ENCODE data around the gene SNTA1.
A peak's percentile ranks its signal among the peaks of the same experiment; 100 is the strongest.
"Not testable (repeated sequence)": the region's sequence is repeated elsewhere in the genome, so short reads cannot be mapped to it uniquely, and the experiment has no call there.

SNTA1 gene

GRCh38 chr20:33391722-33392415, 51.7 kb downstream of the SNTA1 start:
- no peak for DNase-seq

- DNase-seq = not testable (repeated sequence)
These were observed 54.2 kb downstream of the SNTA1 start for GRCh38 chr20:33389326-33389725.

- no peak for DNase-seq
These were observed 55.3 kb downstream of the SNTA1 start for GRCh38 chr20:33388268-33388667.

- no peak for DNase-seq
These were observed 56.4 kb downstream of the SNTA1 start for GRCh38 chr20:33387177-33387576.

GRCh38 chr20:33386673-33387072, 56.9 kb downstream of the SNTA1 start:
- DNase-seq = no peak

- DNase-seq = no peak
These were observed 66.2 kb downstream of the SNTA1 start for GRCh38 chr20:33377366-33377765.

- no peak for DNase-seq
These were observed 69.6 kb downstream of the SNTA1 start for GRCh38 chr20:33373735-33374605.

- no peak for DNase-seq
These were observed 70.5 kb downstream of the SNTA1 start for GRCh38 chr20:33372993-33373441.

GRCh38 chr20:33370291-33370690, 73.3 kb downstream of the SNTA1 start:
- peak; percentile 30 for DNase-seq

- DNase-seq = no peak
These were observed 80.7 kb downstream of the SNTA1 start for GRCh38 chr20:33362898-33363297.

GRCh38 chr20:33359399-33360261, 83.9 kb downstream of the SNTA1 start:
- DNase-seq = no peak
